ENCODE measurements around the gene SDSL.

- no peak for TF ChIP-seq POLR2A (IDR thresholded peaks at IDR 0.05)
- TF ChIP-seq, protein P1, sequence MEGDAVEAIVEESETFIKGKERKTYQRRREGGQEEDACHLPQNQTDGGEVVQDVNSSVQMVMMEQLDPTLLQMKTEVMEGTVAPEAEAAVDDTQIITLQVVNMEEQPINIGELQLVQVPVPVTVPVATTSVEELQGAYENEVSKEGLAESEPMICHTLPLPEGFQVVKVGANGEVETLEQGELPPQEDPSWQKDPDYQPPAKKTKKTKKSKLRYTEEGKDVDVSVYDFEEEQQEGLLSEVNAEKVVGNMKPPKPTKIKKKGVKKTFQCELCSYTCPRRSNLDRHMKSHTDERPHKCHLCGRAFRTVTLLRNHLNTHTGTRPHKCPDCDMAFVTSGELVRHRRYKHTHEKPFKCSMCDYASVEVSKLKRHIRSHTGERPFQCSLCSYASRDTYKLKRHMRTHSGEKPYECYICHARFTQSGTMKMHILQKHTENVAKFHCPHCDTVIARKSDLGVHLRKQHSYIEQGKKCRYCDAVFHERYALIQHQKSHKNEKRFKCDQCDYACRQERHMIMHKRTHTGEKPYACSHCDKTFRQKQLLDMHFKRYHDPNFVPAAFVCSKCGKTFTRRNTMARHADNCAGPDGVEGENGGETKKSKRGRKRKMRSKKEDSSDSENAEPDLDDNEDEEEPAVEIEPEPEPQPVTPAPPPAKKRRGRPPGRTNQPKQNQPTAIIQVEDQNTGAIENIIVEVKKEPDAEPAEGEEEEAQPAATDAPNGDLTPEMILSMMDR (IDR thresholded peaks at IDR 0.05): no peak
Observed at GRCh38 chr12:113449299-113449698, 27.1 kb downstream of the SDSL start.
